ENCODE data around the gene LOXL4. TPM values are rescaled to one million over a fixed set of nuclear protein-coding genes. Genes with fewer than 3 reads are reported as not detected.

LOXL4 gene
- 0.77 and 0.92 TPM in 2 replicates for total RNA-seq (ENCODE audit: low replicate concordance)

- Histone ChIP-seq H3K27ac (no peak within 1 kb of the TSS), H4K20me1 (ENCODE audit: low read depth) (no peaks in the 10 kb centered on the region), H3K9me3 (ENCODE audit: low read depth) (no peaks in the 10 kb centered on the region), H3F3A (ENCODE audit: low read depth) (peaks cover 10% of the 10 kb centered on the region), H3K79me2 (ENCODE audit: low read depth) (no peaks in the 10 kb centered on the region), H3K36me3 (no peaks in the 10 kb centered on the region), H2AFZ (replicated peaks) (peak within 1 kb of the TSS; percentile 94), H3K4me3 (peak within 1 kb of the TSS; percentile 61), H3K4me1 (peaks cover 17% of the 10 kb centered on the region), H3K27me3 (peaks cover 16% of the 10 kb centered on the region), H3K9ac (no peak within 1 kb of the TSS), H3K4me2 (peak within 1 kb of the TSS; percentile 98)
- no peak within 1 kb of the TSS for H3K27ac Mint-ChIP-seq
- TF ChIP-seq CTCF (IDR thresholded peaks at IDR 0.05) (no peak), EZH2phosphoT487 (IDR thresholded peaks at IDR 0.05) (no peak), EZH2 (IDR thresholded peaks at IDR 0.05) (no peak)
- DNase-seq (ENCODE audit: low spot score): peak; percentile 60
- H3K36me3 Mint-ChIP-seq: no peaks in the 10 kb centered on the region
- H3K27me3 Mint-ChIP-seq (ENCODE audit: insufficient read depth, low read depth): peaks cover 7% of the 10 kb centered on the region
- H3K4me1 Mint-ChIP-seq: peaks cover 31% of the 10 kb centered on the region
- H3K9me3 Mint-ChIP-seq: no peaks in the 10 kb centered on the region
- peak within 1 kb of the TSS; percentile 82 for H3K4me3 Mint-ChIP-seq
Measured at GRCh38 chr10:98267894-98268693, at the start of gene LOXL4. Gene LOXL4, minus strand, starts transcription at chr10:98268194. Its CDS starts 5,175 bp downstream, at chr10:98263019.

- Mint-ChIP-seq H3K9me3 (no peaks in the 10 kb centered on the region), H3K27ac (peak overlapping the region; percentile 69), H3K36me3 (no peaks in the 10 kb centered on the region), H3K27me3 (ENCODE audit: insufficient read depth, low read depth) (no peaks in the 10 kb centered on the region), H3K4me1 (peaks cover 12% of the 10 kb centered on the region), H3K4me3 (no peak overlapping the region)
- no peak overlapping the region for H3K4me2 ChIP-seq
- H3K79me2 ChIP-seq (ENCODE audit: low read depth): no peaks in the 10 kb centered on the region
- no peaks in the 10 kb centered on the region for H3K9me3 ChIP-seq (ENCODE audit: low read depth)
- H3K9ac ChIP-seq: no peak overlapping the region
- TF ChIP-seq EZH2phosphoT487 (IDR thresholded peaks at IDR 0.05) (no peak), CTCF (IDR thresholded peaks at IDR 0.05) (no peak), EZH2 (IDR thresholded peaks at IDR 0.05) (no peak)
- H3F3A ChIP-seq (ENCODE audit: low read depth): no peaks in the 10 kb centered on the region
- no peaks in the 10 kb centered on the region for H3K36me3 ChIP-seq
- H3K4me3 ChIP-seq: no peak overlapping the region
- H3K4me1 ChIP-seq: no peaks in the 10 kb centered on the region
- H3K27me3 ChIP-seq: no peaks in the 10 kb centered on the region
- no peak overlapping the region for H2AFZ ChIP-seq (replicated peaks)
- H3K27ac ChIP-seq: no peak overlapping the region
- no peak for DNase-seq (ENCODE audit: low spot score)
- H4K20me1 ChIP-seq (ENCODE audit: low read depth): no peaks in the 10 kb centered on the region
Measured at GRCh38 chr10:98316661-98317060, 48.7 kb upstream of the LOXL4 start.

GRCh38 chr10:98316170-98316569, 48.2 kb upstream of the LOXL4 start:
- no peak overlapping the region for H3K4me3 ChIP-seq
- H3K27ac ChIP-seq: no peak overlapping the region
- TF ChIP-seq EZH2 (IDR thresholded peaks at IDR 0.05) (no peak), EZH2phosphoT487 (IDR thresholded peaks at IDR 0.05) (no peak), CTCF (IDR thresholded peaks at IDR 0.05) (no peak)
- H3K4me2 ChIP-seq: no peak overlapping the region
- Mint-ChIP-seq H3K27ac (no peak overlapping the region), H3K36me3 (no peaks in the 10 kb centered on the region), H3K4me1 (peaks cover 7% of the 10 kb centered on the region), H3K27me3 (ENCODE audit: insufficient read depth, low read depth) (no peaks in the 10 kb centered on the region), H3K9me3 (no peaks in the 10 kb centered on the region), H3K4me3 (no peak overlapping the region)
- H2AFZ ChIP-seq (replicated peaks): no peak overlapping the region
- H3K36me3 ChIP-seq: no peaks in the 10 kb centered on the region
- H3K4me1 ChIP-seq: no peaks in the 10 kb centered on the region
- no peaks in the 10 kb centered on the region for H3F3A ChIP-seq (ENCODE audit: low read depth)
- H3K9me3 ChIP-seq (ENCODE audit: low read depth): no peaks in the 10 kb centered on the region
- no peaks in the 10 kb centered on the region for H4K20me1 ChIP-seq (ENCODE audit: low read depth)
- H3K9ac ChIP-seq: no peak overlapping the region
- no peaks in the 10 kb centered on the region for H3K27me3 ChIP-seq
- no peaks in the 10 kb centered on the region for H3K79me2 ChIP-seq (ENCODE audit: low read depth)
- DNase-seq (ENCODE audit: low spot score): no peak
